Activated CD8-positive, alpha-beta memory T cell treated with anti-CD3 and anti-CD28 coated beads for 24 hours (primary cell): ENCODE measurements around the gene KLLN.
"Not testable (repeated sequence)": the region's sequence is repeated elsewhere in the genome, so short reads cannot be mapped to it uniquely, and the experiment has no call there.

Source experiments
- DNase-seq: peaks from one replicate; pipeline ENCODE4 v3.0.0-alpha.2; 2020

The KLLN gene, protein sequence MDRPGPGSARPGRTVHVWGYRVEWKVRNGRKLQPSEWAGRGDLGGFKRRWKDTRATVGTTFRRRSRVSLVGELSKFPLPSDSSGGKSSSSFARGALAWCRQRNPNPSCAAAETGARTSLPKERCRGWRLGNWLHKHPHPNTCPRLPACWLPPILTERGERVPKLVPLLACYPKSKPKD

DNA sequence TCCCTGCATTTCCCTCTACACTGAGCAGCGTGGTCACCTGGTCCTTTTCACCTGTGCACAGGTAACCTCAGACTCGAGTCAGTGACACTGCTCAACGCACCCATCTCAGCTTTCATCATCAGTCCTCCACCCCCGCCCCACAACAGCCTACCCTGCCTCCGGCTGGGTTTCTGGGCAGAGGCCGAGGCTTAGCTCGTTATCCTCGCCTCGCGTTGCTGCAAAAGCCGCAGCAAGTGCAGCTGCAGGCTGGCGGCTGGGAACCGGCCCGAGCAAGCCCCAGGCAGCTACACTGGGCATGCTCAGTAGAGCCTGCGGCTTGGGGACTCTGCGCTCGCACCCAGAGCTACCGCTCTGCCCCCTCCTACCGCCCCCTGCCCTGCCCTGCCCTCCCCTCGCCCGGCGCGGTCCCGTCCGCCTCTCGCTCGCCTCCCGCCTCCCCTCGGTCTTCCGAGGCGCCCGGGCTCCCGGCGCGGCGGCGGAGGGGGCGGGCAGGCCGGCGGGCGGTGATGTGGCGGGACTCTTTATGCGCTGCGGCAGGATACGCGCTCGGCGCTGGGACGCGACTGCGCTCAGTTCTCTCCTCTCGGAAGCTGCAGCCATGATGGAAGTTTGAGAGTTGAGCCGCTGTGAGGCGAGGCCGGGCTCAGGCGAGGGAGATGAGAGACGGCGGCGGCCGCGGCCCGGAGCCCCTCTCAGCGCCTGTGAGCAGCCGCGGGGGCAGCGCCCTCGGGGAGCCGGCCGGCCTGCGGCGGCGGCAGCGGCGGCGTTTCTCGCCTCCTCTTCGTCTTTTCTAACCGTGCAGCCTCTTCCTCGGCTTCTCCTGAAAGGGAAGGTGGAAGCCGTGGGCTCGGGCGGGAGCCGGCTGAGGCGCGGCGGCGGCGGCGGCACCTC lies at the start of gene KLLN, which contains the start of gene PTEN:
Gene KLLN, minus strand, starts transcription at position 481 of the 891 bp plus-strand sequence. CDS start 1,046 bp downstream, outside the sequence.
Gene PTEN, plus strand, starts transcription at position 573 of the 891 bp plus-strand sequence. CDS start 845 bp downstream, outside the sequence.
- peak; percentile 91 for DNase-seq

DNA sequence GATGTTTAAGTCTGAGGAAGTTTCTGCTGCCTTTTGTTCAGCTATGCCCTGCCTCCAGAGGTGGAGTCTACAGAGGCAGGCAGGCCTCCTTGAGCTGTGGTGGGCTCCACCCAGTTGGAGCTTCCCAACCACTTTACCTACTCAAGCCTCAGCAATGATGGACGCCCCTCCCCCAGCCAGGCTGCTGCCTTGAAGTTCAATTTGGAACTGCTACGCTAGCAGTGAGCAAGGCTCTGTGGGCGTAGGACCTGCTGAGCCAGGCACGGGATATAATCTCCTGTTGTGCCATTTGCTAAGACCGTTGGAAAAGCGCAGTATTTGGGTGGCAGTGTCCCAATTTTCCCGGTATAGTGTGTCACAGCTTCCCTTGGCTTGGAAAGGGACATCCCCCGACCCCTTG lies 40.1 kb upstream of the KLLN start:
- not testable (repeated sequence) for DNase-seq

DNA sequence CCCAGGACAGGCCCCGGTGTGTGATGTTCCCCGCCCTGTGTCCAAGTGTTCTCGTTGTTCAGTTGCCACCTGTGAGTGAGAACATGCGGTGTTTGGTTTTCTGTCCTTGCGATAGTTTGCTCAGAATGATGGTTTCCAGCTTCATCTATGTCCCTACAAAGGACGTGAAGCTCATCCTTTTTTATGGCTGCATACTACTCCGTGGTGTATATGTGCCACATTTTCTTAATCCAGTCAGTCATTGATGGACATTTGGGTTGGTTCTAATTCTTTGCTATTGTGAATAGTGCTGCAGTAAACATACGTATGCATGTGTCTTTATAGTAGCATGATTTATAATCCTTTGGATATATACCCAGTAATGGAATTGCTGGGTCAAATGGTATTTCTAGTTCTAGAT lies 34.6 kb upstream of the KLLN start:
- DNase-seq: not testable (repeated sequence)

DNA sequence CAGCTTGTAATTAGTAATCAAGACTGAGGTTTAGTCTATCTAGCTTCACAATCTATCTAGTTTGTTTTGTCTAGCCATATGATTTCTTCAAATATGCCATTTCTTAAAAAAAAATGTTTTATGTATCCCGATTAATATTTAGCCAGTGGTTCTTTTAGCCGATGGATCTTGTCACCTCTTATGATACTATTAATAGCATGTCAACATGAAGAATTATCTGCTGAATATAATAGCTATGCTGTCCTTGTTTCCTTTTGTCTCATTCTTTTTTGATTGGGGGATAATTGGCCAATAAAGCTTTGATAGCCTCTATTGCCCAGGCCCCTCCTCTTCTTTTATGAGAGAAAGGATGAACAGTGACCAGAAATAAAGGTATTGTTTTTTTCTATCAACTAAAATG lies 32.9 kb upstream of the KLLN start:
- no peak for DNase-seq

DNA sequence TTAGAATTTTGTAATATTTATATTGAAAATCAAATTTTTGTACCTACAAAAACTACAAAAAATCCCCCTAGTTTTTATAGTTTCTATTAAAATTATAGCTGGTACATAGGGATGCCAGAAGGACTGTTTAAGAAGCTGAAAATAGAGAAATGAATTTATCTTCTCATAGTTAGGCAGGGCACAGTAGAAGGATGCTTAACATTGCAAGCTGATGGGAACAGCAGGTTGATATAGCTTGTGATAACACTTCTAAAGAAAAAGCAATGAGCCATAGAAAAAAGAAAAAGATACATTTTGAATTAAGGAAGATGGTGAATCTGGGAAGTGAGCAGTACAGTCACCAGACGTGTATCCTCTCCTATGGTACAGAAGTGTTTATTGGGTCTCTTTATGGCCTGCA lies 32.1 kb upstream of the KLLN start:
- DNase-seq: no peak

DNA sequence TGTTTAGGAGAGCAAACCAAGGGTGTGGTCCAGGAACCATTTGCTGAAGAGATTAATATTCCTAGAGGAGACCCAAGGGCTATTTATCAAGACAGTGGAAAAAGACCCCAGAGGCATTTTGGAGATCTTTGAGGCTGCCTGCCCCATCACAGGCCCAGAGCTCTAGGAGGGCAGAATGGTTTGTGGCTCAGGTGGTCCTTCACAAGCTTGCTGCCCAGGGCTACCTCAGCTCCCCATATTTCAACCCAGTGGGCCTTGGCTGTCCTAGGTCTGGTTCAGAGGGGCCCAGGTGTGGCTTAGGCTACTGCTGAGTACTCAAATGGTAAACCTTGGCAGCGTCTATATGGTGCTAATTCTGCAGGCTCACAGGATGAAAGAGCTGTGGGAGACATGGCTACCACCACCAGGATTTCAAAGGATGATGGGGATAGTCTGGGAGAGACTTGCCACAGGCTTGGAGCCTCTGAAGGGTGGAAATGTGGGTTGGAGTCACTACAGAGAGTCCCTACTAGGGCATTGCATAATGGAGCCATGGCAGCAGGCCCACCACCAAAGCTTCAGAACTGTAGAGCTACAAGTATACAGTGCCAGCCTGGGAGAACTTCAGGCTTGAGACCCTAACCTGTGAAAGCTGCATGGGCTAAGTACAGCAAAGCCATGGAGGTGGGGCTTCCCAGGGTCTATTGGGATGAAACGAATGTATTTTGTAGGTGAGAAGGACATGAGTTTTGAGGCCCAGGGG lies 24.4 kb upstream of the KLLN start:
- no peak for DNase-seq

DNA sequence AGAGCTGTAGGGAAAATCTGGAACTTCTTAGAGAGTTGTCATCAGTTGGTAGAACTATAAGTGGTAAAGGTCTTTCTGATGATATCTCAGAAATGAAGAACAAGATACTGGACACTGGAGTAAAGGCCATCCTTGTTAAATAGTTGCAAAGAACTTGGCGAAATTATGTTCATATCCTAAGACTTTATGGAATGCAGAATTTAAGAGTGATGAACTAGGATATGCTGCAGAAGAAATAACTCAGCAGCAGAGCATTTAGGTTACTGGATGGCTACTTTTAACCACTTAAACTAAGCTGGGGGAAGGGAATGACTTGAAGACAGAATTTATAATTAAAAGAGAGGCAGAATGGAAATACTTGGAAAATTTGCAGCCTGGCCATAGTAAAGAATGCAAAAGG lies 23.8 kb upstream of the KLLN start:
- no peak for DNase-seq

DNA sequence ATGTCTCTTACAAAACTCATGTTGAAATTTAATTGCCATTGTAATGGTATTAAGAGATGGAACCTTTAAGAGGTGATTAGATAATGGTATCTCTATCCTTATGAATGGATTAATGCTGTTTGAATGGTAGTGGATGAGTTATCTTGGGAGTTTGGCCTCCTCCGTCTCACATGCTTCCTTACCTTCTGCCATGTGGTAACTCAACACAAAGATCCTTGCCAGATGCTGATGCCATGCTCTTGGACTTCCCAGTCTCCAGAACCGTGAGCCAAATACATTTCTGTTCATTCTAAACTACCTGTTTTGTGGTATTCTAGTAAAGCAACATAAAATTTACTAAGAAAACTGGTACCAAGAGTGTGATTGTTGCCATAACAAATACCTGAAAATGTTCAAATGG lies 23.3 kb upstream of the KLLN start:
- DNase-seq: no peak

DNA sequence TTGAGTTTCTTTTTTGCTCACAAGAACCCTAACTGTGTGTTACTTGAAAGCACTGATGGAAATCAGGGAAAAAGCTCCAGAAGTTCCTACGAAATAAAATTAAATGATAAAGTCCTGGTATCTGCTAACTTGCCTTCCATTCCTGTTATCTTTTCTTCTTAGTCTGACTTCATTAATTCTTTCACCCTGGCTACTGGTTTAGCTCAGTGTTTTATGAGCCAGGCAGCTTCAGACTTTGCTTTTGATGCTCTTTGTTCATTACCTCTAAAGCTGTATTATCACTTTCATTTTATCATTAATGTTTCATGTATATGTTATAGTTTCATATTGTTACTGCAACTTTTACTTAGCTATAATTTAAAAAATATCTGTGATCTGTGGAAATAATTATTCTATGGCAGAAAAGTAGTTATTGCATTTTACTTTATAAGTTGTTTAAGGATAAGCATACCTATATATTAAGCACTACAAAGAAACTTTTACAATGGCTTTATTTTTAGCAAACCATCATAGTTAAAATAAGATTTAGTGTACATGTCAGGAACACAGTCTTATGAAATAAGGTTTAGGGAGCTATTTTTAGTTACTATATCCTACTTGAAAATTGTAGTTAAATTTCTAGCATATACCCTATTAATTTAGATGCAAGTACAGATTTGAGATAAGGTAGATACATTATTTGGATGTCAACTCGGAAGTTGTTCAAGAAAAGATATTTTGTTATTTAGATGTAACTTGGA lies 19.4 kb upstream of the KLLN start:
- DNase-seq: no peak

DNA sequence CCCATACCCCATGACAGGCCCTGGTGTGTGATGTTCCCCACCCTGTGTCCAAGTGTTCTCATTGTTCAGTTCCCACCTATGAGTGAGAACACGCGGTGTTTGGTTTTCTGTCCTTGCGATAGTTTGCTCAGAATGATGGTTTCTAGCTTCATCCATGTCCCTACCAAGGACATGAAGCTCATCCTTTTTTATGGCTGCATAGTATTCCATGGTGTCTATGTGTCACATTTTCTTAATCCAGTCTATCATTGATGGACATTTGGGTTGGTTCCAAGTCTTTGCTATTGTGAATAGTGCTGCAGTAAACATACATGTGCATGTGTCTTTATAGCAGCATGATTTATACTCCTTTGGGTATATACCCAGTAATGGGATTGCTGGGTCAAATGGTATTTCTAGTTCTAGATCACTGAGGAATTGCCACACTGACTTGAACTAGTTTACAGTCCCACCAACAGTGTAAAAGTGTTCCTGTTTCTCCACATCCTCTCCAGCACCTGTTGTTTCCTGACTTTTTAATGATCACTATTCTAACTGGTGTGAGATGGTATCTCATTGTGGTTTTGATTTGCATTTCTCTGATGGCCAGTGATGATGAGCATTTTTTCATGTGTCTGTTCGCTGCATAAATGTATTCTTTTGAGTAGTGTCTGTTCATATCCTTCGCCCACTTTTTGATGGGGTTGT lies 18.2 kb upstream of the KLLN start:
- not testable (repeated sequence) for DNase-seq

DNA sequence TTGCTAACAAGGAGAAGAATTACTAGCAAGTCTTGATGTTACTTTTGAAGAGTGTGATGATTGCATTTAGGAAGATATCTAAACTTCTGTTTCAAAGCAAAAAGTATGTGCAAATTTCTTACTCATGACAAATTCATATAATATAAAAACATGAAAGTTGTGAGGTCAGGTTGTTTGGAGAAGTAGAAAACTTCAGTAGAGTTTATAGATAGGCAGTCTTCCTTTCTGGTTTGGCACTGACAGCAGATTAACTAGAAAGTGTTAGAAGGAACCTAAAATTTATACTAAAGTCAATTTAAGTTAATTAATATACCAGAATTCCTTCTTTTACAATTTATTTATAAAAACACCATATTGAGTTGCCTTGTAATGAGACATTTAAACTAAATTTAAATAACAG lies 17.0 kb upstream of the KLLN start:
- DNase-seq: no peak

DNA sequence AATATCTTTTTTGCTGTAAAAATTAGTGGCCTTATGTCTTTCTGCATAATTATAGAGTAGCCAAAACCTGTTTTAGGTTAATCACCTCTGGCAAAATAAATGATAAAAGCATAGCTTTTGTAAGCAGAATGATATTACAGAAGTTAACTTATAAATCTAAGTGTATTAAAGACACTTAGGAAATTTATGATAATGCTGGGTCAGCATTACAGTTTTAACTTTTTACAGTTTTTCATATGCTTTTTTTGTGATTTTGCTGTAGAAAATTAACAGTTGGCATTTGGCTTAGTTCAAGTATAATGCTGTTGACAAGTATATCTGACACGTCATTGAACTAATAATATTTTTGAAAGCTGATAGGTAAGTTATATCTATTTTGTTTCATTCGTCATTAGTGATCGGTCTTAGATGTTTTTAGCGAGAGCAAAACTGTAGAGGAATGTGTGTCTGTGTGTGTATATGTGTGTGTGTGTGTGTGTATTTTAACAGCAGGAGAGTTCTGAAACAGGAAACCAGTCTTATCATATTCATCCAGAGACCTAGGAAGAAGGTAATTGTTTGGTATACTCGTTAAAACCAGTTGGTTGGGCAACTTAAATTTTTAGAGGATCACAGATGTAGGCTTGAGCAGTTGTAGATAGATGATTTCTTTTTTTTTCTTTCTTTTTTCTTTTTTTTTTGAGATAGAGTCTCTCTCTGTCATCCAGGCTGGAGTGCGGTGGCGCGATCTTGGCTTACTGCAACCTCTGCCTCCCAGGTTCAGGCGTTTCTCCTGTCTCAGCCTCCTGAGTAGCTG lies 15.5 kb upstream of the KLLN start:
- DNase-seq: no peak

DNA sequence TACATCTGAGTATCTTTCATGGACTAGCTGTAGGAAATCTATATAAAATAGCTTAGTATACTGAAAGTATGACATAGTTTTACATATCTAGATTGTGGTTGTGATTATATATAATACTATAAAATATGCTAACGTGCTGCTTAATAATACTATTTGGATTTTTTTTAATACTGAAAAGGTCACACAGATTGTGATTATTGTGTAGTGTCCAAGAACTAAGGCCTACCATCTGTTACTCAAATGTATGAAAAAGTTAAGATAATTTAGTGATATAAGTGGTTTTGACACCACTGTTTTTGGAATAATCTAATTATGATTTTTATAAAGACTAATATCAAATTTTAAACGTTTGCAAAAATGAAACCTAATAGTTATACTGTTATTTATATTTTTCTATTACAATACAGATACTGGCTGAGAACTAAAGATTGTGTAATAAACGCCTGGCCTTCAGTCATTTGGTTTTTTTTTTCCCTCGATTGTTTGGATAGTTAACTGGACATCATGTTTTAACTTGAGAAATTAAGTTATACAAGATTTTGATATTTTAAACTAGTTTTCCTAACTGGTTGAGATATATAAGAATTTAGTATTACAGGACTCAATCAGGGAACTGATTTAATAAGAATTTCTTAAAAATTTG lies 12.7 kb upstream of the KLLN start:
- no peak for DNase-seq

DNA sequence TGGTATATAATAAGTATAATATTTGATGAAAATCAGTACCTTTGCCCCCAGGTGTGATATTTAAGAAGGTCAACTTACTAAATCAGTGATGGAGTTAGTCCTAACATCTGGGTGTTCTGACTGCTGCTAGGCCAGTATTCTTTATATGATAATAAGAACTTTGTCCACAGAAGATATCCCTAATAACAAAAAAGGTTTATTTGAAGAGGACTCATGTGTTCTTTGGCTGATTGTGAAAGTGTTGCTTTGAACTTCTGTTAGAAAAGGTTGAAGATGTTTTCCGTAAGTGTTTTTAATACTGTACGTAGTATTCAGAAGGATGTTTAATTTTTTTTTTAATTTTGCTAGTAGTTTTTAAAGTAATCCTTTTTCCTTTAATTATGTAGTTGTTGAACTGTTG lies 10.3 kb upstream of the KLLN start:
- no peak for DNase-seq

DNA sequence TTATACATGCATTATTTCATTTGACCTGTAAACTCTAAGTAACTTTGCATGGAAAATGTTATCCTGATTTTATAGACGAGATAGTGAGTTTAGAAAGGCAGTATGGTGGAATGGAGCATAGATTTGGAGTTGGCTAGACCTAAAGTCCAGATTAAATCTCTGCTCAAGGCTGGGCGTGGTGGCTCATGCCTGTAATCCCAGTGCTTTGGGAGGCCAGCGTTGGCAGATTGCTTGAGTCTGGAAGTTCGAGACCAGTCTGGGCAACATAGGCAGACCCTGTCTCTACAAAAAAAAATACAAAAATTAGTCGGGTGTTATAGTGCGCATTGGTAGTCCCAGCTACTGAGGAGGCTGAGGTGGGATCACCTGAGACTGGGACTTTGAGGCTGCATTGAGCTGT lies 9.5 kb upstream of the KLLN start:
- DNase-seq: no peak

DNA sequence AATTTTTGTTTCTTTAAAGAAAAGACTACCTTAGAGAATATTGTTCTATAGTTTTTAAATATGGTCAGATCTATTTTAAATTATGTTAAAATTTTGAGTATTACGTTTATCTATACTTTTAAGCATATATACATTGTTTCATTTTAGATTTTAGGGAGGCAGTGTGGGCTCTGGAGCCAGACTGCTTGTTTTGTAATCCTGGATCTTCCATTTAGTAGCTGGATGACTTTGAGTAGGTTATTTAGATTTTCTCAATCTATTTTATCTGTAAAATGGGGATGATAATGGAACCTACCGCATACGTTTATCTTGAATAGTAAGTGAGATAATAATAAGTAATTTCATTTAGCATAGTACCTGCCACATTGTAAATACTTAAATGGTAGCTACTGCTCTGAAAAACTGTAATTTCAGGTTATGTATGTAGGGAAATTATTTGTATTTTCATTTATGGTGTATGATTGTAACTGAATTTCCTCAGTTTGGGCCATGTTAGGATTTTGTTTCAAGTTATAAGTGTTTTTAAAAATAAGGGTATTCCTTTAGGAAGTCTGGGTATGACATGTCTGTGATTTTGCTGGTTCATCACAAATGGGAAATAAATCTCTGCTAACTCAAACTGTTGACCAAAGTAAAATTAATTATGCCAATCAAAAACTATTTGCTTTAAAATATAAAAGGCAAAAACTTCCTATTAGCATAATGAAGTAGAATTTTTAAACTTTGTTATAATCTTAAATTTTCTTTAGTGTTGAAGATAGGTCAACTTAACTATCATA lies 6.6 kb upstream of the KLLN start:
- DNase-seq: no peak

DNA sequence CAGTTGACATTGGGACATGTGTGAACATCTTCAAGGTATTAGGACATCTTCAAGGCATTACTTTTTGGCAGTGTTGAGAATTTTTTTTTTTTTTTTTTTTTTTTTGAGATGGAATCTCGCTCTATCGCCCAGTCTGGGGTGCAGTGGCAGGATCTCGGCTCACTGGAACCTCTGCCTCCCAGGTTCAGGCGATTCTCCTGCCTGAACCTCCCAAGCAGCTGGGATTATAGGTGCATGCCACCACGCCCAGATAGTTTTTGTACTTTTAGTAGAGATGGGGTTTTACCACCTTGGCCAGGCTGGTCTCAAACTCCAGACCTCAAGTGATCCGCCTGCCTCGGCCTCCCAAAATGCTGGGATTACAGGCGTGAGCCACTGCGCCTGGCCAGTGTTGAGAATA lies 5.8 kb upstream of the KLLN start:
- DNase-seq: not testable (repeated sequence)

DNA sequence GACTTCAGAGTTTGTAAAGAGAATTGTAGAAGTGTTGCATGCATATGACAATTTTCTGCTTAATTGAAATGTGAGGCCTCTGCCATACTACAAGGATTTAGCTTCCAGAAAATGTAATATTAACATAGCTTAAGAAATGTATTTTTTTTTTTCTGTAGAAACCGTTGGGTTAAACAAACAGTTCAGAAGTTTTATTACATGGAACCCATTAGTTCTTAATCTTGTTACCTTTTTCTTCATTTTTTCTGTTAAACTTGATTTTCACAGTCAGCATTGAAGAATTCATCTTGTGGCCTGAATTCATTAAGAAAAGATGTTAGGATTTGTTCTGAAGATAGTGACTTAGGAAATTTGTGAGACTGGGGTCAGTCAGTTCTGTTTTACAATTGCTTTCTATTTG lies 4.9 kb upstream of the KLLN start:
- no peak for DNase-seq

DNA sequence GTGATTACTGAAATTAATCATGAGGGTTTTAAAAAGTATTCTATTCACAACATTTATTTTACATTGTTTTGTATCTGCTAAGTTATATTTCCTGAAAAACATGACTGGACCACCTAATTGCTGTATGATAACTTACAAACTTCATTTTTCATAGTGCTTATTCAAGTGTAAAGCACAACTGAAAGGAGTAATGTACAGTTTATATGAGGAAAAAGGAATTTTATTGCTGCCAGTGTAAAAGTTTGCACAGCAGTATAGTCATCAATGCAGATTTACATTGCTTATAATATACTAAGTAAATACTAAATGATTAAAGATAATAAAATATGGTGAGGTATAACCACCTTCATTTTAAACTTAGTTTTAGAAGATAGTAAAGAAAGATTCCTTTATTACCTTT lies 4.1 kb upstream of the KLLN start:
- no peak for DNase-seq

DNA sequence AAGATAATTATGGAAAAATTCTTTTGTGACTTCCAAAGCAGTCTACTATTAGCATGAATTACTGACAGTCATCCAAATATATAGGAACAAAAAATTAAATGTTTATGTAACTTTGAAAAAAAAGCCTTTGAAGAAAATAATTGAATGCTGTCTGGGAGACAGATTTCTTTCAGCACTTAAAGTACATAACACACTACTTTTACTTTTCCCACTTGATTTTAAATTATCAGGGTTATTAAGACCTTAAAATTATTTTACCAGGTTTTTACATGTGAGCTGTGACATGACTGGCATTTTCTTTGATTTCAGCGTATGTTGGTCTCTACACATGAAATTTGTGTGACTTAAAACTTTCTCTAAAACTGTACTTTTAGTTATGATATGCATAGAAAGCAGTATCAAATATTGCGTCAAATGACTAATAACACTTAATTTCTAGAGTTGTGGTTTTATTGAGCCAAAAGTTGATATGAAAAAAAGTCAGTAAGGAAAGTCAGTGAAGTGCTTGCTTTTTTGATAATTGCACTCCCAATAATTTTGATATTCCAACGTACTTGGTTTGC lies 3.2 kb upstream of the KLLN start:
- no peak for DNase-seq
